ENCODE results near the gene NARS2.
"Not testable (repeated sequence)": the region's sequence is repeated elsewhere in the genome, so short reads cannot be mapped to it uniquely, and the experiment has no call there.

The NARS2 gene, protein sequence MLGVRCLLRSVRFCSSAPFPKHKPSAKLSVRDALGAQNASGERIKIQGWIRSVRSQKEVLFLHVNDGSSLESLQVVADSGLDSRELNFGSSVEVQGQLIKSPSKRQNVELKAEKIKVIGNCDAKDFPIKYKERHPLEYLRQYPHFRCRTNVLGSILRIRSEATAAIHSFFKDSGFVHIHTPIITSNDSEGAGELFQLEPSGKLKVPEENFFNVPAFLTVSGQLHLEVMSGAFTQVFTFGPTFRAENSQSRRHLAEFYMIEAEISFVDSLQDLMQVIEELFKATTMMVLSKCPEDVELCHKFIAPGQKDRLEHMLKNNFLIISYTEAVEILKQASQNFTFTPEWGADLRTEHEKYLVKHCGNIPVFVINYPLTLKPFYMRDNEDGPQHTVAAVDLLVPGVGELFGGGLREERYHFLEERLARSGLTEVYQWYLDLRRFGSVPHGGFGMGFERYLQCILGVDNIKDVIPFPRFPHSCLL

DNA sequence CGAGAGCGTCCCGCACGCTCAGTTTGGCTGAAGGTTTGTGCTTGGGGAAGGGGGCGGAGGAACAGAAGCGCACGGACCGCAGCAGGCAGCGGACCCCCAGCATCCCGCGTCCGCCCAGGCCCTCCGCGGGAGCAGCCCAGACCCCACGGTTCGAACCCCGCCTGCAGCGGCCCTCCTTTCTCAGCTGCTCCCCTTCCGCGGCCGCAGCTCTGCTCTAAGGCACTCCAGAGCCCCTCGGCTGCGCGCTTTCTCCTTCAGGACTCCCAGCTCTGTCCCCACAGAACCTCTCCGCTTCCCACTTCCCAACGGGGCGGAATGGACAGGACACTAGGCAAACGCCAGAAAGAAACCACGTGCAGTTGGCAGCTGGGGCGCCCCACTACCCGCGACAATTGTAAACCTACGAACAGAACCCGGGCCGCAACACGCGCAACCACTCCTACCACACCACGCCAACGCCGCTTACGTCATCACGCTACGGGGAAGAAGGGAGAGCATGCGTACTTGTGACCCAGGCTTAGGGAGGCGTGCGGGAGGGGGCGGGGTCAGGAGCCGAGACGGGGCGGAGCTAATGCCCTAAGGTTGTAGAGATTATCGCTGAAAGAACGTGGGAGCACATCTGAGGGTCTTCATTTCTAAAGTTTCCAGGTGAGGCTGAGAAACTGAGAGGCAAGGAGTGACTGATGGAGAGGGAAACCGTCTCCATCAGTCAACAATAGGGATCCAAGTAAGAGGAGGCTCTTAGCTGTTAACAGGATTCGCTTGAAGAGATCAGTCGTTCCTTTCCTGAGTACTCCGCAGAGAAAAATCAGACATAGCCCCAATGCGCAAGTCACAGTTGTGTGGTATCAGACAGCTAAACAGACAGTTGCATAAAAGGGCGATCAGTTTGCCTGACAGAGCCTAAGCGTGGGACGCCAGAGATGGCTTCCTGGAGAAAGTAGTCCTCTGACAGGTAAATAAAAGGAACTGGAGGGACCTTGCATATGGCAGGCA lies at the start of gene NARS2:
Gene NARS2, minus strand, starts transcription at position 479 of the 996 bp plus-strand sequence. Its CDS starts 376 bp downstream, at position 103.
- DNase-seq (ENCODE audit: extremely low read depth in 1 of 2, low read depth in 1 of 2): peak; percentile 94 to 97

DNA sequence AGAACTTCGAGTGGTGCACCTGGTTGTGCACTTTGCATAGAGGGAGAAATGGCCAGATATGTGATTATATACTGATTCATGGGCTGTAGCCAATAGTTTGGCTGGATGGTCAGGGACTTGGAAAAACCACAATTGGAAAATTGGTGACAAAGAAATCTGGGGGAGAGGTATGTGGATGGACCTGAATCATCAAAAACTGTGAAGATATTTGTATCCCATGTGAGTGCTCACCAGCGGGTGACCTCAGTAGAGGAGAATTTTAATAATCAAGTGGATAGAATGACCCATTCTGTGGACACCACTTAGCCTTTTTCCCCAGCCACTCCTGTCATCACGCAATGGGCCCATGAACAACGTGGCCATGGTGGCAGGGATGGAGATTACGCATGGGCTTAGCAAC lies 48.0 kb upstream of the NARS2 start:
- DNase-seq (ENCODE audit: extremely low read depth in 1 of 2, low read depth in 1 of 2): no peak

DNA sequence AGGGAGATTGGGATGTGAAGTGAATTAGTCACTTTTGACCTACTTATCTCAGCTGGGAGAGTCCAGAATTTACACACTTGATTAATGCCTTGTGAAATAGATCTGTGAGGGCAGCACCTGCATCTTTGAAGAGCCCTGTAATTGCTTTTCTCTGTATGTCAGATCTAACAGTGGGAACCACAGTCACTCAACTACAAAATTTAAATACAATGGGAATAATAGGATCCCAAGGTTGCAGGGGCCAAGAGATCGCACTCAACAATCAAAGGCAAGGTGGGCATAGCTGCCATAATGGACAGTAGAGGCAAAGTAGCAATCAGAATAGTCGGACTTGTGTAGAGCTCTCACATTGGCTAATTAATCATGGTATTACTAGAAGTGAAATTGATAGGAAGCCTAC lies 45.5 kb upstream of the NARS2 start:
- DNase-seq (ENCODE audit: extremely low read depth in 1 of 2, low read depth in 1 of 2): no peak

DNA sequence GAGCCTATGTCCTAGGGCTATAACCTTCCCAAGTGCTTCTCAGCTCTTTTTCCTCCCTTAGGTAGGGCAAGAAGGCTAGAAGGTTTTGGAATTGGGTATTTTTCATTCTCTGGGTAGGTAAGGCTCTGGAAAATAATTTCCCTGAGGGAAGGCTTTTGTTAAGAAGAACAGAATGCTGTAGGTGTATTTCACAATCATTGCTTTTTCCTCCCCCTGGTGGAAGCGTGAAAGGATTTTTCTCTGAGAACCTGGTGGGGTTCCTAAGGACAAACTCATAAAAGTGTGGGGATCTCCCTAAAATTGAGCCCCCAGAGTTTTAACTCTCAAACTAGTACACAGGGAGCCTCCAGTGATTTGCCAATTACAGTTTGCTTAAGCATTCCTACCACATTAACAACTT lies 41.1 kb upstream of the NARS2 start:
- no peak for DNase-seq (ENCODE audit: extremely low read depth in 1 of 2, low read depth in 1 of 2)

DNA sequence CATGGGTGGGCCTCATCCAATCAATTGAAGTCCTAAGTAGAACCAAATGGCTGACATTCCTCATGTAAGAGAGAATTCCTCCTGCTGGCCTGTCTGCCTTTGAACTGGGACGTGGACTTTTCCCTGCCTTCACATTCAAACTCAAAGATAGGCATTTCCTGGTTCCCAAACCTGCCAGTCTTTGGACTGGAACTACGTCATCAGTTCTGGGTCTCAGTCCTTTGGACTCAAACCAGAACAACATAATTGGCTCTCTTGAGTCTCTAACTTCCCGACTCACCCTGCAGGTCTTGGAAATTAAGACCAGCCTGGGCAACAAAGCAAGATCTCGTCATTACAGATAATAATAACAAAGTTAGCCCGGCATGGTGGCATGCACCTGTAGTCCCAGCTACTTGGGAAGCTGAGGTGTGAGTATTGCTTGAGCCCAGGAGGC lies 38.7 kb upstream of the NARS2 start:
- no peak for DNase-seq (ENCODE audit: extremely low read depth in 1 of 2, low read depth in 1 of 2)

DNA sequence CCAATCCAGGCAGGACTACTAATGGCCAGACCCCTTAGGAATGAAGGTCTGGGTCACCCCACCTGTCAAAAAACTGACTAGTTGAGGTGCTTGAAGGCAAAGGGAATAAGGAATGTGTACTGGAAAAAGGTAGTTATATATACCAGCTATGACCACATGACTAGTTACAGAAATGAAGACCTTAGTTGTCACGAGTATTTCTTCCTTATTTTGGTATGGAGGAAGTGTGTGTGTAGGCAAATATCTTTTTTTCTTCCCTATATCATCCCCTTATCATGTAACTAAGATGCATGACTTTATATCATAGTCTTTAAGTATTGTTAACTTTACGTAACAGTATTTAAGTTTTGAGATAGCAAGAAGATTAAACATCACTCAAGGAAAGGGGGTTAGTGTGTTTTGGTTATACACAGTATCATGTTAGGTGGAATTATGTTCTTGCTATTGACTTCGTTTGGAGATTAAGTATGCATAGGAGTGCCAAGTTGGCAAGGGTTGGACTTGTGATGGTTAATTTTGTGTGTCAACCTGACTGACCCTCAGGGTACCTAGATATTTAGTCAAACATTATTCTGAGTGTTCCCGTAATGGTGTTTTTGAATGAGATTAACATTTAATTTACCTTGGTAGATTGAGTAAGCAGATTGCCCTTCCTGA lies 38.2 kb upstream of the NARS2 start:
- no peak for DNase-seq (ENCODE audit: extremely low read depth in 1 of 2, low read depth in 1 of 2)

DNA sequence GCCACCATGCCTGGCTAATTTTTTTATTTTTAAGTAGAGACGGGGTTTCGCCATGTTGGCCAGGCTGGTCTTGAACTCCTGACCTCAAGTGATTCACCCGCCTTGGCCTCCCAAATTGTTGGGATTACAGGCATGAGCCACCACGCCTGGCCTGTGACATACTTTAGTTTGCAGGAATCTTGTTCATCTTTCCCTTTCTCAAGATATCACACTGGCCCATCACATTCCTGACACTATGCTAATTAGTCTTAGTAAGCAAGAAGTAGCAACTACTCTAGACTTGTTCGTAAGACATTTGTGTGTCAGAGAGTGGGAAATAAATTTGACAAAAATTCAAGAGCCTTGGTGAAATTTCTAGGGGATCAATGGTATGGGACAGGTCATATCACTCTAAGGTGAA lies 34.7 kb upstream of the NARS2 start:
- not testable (repeated sequence) for DNase-seq (ENCODE audit: extremely low read depth in 1 of 2, low read depth in 1 of 2)

DNA sequence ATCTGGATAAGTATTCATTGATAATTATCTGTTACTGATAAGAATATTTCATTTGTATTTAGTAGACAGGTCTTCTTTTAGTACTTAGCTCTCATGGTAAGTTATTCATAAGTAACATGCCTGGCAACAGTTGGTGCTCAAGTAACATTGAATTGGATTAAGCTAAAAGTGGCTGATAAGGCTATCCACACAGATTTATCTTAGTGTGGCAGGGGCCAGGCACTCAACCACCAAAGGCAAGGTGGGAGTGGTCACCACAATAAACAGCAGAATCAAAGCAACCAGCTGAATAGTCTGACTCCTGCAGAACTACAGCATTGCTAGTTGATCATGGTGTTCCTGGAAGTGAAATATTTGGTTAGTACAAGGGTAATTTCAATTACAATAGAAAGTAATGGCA lies 33.0 kb upstream of the NARS2 start:
- DNase-seq (ENCODE audit: extremely low read depth in 1 of 2, low read depth in 1 of 2): no peak

DNA sequence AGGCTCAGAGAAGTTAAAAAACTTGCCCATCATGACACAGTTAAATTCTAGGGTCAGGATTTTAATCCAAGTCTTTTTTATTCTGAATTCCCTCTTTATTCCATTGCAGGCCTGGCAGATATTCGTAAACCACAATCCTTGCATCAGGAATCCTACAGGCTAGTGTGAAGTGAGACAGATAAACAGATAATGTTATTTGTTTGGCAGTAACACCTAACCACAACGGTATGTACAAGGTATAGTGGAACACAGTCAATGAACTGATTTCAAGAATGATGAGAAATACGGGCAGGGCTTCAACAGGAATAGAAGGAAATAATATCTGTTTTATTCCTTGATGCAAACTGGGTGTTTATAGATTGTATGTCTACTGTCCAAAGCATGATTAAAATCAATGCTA lies 32.0 kb upstream of the NARS2 start:
- DNase-seq (ENCODE audit: extremely low read depth in 1 of 2, low read depth in 1 of 2): no peak

DNA sequence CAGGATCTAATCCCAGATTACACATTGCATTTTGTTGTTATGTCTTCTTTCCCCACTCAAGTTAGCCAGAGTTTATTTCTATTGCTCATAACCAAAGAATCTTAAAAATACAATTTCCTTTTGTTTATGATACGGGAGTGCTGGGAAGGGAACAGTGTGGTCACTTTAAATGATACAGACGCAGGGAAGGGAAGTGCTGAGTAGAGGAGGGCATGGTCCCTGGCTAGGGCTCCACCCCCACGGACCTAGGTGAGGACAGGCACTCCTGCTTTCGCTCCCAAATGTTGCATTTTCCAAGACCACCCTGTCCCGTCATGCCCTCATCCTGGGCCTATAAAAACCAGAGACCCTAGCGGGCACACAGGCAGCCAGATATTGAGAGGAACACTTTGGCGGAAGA lies 30.6 kb upstream of the NARS2 start:
- DNase-seq (ENCODE audit: extremely low read depth in 1 of 2, low read depth in 1 of 2): no peak

DNA sequence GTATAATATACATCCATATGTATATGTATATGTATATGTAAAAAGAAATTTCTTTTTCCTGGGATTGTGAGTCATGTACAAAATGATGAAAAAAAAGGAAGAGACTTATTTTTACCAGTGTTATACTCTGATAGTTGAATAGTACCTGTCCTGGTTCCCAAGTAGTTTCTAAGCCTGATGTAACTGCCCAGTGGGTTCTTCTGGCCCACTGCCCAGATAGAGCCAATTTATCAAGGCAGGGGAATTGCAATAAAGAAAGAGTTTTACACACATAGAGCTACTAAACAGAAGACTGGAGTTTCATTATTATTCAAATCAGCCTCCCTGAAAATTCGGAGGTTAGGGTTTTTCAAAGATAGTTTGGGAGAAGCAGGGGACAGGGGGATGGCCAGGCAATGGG lies 29.1 kb upstream of the NARS2 start:
- DNase-seq (ENCODE audit: extremely low read depth in 1 of 2, low read depth in 1 of 2): no peak

DNA sequence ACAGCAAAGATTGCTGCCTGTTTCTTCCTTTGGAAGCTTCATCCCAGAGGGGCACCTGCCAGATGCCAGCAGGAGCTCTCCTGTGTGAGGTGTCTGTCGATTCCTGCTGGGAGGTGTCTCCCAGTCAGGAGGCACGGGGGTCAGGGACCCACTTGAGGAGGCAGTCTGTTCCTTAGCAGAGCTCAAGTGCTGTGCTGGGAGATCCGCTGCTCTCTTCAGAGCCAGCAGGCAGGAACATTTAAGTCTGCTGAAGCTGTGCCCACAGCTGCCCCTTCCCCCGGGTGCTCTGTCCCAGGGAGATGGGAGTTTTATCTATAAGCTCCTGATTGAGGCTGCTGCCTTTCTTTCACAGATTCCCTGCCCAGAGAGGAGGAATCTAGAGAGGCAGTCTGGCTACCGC lies 28.1 kb upstream of the NARS2 start:
- not testable (repeated sequence) for DNase-seq (ENCODE audit: extremely low read depth in 1 of 2, low read depth in 1 of 2)

DNA sequence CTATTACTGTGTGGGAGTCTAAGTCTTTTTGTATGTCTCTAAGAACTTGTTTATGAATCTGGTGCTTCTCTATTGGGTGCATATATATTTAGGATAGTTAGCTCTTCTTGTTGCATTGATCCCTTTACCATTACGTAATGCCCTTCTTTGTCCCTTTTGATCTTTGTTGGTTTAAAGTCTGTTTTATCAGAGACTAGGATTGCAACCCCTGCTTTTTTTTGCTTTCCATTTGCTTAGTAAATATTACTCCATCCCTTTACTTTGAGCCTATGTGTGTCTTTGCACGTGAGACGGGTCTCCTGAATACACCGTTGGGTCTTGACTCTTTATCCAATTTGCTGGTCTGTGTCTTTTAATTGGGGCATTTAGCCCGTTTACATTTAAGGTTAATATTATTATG lies 26.4 kb upstream of the NARS2 start:
- DNase-seq (ENCODE audit: extremely low read depth in 1 of 2, low read depth in 1 of 2): not testable (repeated sequence)

DNA sequence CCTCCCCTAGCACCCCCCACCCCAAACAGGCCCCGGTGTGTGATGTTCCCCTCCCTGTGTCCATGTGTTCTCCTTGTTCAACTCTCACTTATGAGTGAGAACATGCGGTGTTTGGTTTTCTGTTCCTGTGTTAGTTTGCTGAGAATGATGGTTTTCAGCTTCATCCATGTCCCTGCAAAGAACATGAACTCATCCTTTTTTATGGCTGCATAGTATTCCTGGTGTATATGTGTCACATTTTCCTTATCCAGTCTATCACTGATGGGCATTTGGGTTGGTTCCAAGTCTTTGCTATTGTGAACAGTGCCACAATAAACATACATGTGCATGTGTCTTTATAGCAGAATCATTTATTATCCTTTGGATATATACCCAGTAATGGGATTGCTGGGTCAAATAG lies 22.9 kb upstream of the NARS2 start:
- DNase-seq (ENCODE audit: extremely low read depth in 1 of 2, low read depth in 1 of 2): not testable (repeated sequence)

DNA sequence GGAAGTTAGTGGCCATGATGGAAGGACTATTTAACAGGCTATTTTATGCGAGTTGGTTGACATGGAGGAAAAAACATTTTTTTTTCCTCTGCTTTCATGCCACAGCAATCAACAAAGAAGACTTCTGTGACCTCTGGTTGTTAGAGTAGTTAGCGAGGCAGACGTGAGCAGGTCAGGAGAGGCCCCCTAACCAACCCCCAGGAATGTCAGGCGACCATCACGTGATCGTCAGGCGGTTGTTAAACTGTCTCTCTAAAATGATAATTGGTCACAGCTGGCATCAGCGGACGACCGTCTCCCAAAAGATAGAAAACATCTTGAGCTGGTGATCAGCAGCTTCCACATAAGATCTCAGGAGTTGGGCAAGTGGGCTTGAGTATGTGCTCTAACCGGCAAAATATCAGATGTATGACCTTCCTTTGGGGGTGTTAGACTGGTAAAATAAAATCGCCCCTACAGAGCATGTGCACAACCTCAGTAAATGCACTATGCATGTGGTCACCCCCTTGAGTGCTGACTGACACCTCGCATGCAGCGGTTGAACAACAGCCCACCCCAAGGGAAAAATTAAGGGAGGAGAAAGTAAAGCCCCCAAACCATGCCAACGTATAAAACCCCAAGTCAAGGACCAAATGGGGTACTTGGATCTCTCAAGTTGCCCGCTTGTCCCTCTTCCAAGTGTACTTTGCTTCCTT lies 20.9 kb upstream of the NARS2 start:
- no peak for DNase-seq (ENCODE audit: extremely low read depth in 1 of 2, low read depth in 1 of 2)

DNA sequence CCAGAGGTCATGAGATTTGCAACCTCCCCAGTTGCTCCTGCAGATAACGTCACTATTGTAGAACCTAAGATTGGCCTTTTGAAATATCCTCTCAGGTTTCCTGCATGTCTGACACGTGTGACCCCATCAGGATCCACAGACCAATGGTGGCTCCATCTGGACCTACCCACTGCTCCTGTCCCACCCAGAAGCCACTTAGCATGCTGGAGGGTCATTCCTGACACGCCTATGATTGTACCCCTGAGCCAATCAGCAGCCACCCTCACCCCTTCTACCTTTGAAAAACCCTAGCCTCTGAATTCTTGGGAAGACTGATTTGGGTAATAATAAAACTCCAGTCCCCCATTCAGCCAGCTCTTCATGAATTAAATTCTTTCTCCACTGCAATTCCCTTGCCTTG lies 20.1 kb upstream of the NARS2 start:
- DNase-seq (ENCODE audit: extremely low read depth in 1 of 2, low read depth in 1 of 2): no peak

DNA sequence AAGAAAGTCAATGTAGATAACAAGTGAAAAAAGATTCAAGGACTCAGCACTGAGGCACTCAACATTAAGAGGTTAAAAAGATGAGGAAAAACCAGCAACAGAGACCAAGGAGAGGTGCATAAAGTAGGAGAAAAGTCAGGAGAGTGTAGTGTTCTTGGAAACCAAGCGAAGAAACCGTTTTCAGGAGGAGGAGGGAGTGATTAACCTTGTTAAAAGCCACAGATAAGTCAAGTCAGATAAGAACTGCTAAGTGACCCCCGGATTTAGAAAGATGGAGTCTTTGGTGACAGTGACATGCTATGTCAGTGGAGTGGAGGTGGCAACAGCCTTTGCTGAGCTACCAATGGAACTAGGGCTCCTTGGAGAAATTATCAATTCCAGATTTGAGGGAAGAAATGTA lies 13.9 kb upstream of the NARS2 start:
- no peak for DNase-seq (ENCODE audit: extremely low read depth in 1 of 2, low read depth in 1 of 2)

DNA sequence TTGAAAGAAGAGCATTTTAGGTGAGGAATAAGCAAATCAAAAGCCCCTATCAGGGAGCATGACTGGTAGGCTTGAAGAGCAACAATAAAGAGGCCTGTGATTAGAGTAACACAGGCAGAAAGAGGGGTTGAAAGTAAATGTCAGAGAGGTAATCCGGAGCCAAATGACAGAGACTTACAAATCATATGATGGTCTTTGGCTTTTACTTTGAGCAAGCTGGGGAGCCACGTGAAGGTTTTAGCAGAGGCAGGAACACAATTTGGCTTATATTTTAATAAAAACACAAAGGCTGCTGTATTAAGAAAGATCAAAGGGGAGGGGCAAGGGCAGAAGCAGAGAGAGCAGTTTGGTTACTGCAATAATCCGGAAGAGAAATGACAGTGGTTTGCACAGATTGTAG lies 12.8 kb upstream of the NARS2 start:
- no peak for DNase-seq (ENCODE audit: extremely low read depth in 1 of 2, low read depth in 1 of 2)

DNA sequence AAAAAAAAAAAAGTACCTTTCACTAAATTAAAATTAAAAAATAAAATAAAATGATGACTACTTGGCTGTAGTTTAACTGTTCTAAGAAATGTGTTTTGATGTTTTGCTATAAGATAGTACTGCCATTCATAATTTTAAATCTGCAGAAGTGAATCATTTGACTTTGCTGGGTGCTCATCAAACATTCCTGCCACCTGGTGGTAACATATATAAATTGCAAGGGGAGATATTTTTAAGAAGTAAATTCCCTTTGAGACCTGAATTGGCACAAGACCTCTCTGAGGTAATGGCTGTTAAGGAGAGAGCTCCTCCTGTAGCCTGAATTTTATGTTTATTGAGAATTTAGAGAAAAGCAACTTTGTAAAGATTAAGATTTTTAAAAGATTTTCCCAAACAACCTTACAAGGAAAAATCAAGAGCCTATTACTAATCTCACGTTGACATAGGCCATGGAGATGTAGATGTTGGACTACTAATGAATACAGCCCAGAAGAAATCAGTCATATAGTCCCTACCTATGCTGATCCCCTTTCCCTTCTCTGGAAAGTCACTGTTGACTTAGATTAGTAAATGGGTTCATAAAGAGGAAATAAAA lies 11.9 kb upstream of the NARS2 start:
- DNase-seq (ENCODE audit: extremely low read depth in 1 of 2, low read depth in 1 of 2): no peak

DNA sequence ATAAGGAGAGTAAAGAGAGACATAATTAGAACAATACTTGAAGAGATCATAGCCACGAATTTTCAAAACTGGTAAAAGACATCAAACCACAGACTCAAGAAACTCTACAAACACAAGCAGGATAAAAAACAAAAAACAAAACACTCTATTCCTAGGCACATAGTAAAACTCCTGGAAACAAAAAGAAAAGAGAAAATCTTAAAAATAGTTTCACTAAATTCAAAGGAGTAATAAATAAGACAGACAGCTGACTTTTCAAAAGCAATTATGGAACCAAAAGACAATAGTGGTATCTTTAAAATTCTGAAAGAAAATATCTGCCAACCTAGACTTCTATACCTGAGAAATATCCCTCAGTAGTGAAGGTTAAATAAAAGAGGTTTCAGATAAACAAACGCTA lies 9.2 kb upstream of the NARS2 start:
- DNase-seq (ENCODE audit: extremely low read depth in 1 of 2, low read depth in 1 of 2): no peak
